Measurements from ENCODE around the gene FANCI. TPM values are rescaled to one million over a fixed set of nuclear protein-coding genes. Genes with fewer than 3 reads are reported as not detected.

The FANCI gene
- total and polyA plus RNA-seq, 2 of the 4 experiments (the other 2 are of a cell fraction), result 13.2 to 34.2 TPM

- Histone ChIP-seq H3K36me3 (ENCODE audit: control insufficient read depth, insufficient read depth, low read length) (peaks cover 43% of the 10 kb centered on the region), H3K14ac (replicated peaks; ENCODE audit: low read depth, low read length) (no peak overlapping the region), H3K9ac (ENCODE audit: low read depth, low read length) (no peak overlapping the region), H2BK5ac (ENCODE audit: low read depth, low read length, poor library complexity, severe bottlenecking) (no peak overlapping the region), H3K56ac (ENCODE audit: extremely low read depth, insufficient read depth, low read length) (no peak overlapping the region), H3K4me2 (ENCODE audit: low read depth, low read length) (0 out of 2 replicates have a peak overlapping the region, but pooled peaks have one; percentile 26), H4K91ac (ENCODE audit: insufficient read depth, low read depth, low read length) (no peak overlapping the region), H3K9me3 (ENCODE audit: control insufficient read depth, insufficient read depth, low read length) (no peaks in the 10 kb centered on the region), H4K5ac (ENCODE audit: low read depth, low read length) (no peak overlapping the region), H3K79me1 (ENCODE audit: low read depth in 1 of 2, low read length in 2 of 2) (peaks cover 40 to 59% of the 10 kb centered on the region in 2 experiments), H2AFZ (replicated peaks; ENCODE audit: low read length, poor library complexity) (no peak overlapping the region), H4K8ac (ENCODE audit: low read depth in 2 of 2, low read length in 2 of 2) (no peak overlapping the region), H2AK5ac (ENCODE audit: low read depth, low read length) (peak overlapping the region; percentile 27; the same call in 1 of the 2 replicates), H3K27ac (ENCODE audit: insufficient read depth, low read length) (no peak overlapping the region), H2BK15ac (ENCODE audit: low read depth, low read length) (no peak overlapping the region), H3K4me1 (ENCODE audit: control insufficient read depth, insufficient read depth, low read length) (peaks cover 11% of the 10 kb centered on the region; the same call in 1 of the 2 replicates), H2BK120ac (ENCODE audit: low read depth, low read length) (no peak overlapping the region), H2AK9ac (replicated peaks; ENCODE audit: low read depth, low read length, poor library complexity) (peak overlapping the region; percentile 73), H3K4me3 (ENCODE audit: insufficient read depth, low read depth, low read length) (no peak overlapping the region), H3K9me1 (ENCODE audit: insufficient read depth, low read length) (peaks cover 6% of the 10 kb centered on the region; the same call in 1 of the 2 replicates), H3K18ac (ENCODE audit: low read depth, low read length) (no peak overlapping the region), H2BK20ac (ENCODE audit: low read depth, low read length) (no peak overlapping the region; the same call in 1 of the 2 replicates), H3K23ac (ENCODE audit: low read depth, low read length) (no peak overlapping the region), H3K27me3 (ENCODE audit: control insufficient read depth, insufficient read depth, low read length) (no peaks in the 10 kb centered on the region), H3K4ac (ENCODE audit: low read depth, low read length) (no peak overlapping the region), H4K20me1 (ENCODE audit: insufficient read depth, low read length) (peaks cover 60% of the 10 kb centered on the region)
- in situ Hi-C loops (cut with MboI; ENCODE audit: low sequenced_read_pairs), result no loop called here
- POLR2A ChIA-PET (ENCODE audit: unreplicated experiment), result no interaction called here
- 48% methylated on average over 2 of the region's 10 CpGs; no CpG with 5 or more reads in 1 of the 2 experiments for WGBS, 2 experiments (ENCODE audit: extremely low coverage in 2 of 2, insufficient read length in 1 of 2)
- TF ChIP-seq RCOR1 (IDR thresholded peaks at IDR 0.05; ENCODE audit: insufficient replicate concordance, low read length) (no peak), BHLHE40 (IDR thresholded peaks at IDR 0.05; ENCODE audit: low read depth, low read length) (no peak), CEBPB (IDR thresholded peaks at IDR 0.05; ENCODE audit: low read depth, low read length) (no peak), CTCF (conservative IDR thresholded peaks at IDR 0.05; ENCODE audit: low read depth, low read length) (peak; percentile 32; the same call in 1 of the 2 replicates)
- TF ChIP-seq, protein P1, sequence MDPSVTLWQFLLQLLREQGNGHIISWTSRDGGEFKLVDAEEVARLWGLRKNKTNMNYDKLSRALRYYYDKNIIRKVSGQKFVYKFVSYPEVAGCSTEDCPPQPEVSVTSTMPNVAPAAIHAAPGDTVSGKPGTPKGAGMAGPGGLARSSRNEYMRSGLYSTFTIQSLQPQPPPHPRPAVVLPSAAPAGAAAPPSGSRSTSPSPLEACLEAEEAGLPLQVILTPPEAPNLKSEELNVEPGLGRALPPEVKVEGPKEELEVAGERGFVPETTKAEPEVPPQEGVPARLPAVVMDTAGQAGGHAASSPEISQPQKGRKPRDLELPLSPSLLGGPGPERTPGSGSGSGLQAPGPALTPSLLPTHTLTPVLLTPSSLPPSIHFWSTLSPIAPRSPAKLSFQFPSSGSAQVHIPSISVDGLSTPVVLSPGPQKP (IDR thresholded peaks at IDR 0.05; ENCODE audit: borderline replicate concordance, low read depth, low read length), result no peak
- BruUV-seq (replicated peaks), result no TSS peak
- intact Hi-C loops (cut with micrococcal nuclease), result no loop called here
- CTCF ChIA-PET, result no interaction called here
- peak; percentile 10 for DNase-seq
- no peak for ATAC-seq (ENCODE audit: low read depth)
- dilution Hi-C loops (cut with HindIII; ENCODE audit: low sequenced_read_pairs, unreplicated experiment), result no loop called here
Measured at GRCh38 chr15:89332446-89332845, 88.7 kb downstream of the FANCI start.
